Thoracic aorta (tissue), 2 donors: ENCODE measurements around the gene ARSA. TPM values are rescaled to one million over a fixed set of nuclear protein-coding genes. Genes with fewer than 3 reads are reported as not detected.

Experiments used
- ATAC-seq: fragments of 150-250 bp; one replicate; pipeline ENCODE4 v1.8.0; 2017; ENCODE audit warnings: low read depth; ENCODE audit not compliant: insufficient number of reproducible peaks, low FRiP score
- DNase-seq: peaks from one replicate; pipeline ENCODE4 v3.0.0-alpha.2; 2020; ENCODE audit warnings: low spot score
- H3K27ac ChIP-seq, 2 donors: fragments of 200-600 bp; sonication (generic); 1 replicate in 1 of 2; 2 replicates in 1 of 2; pipeline ENCODE4 v1.5.1; 2016; ENCODE audit warnings: mild to moderate bottlenecking in 2 of 2, moderate library complexity in 2 of 2
- H3K27me3 ChIP-seq: fragments of 200-600 bp; sonication (generic); replicated peaks from 2 replicates; pipeline ENCODE4 v1.6.0; 2016; ENCODE audit warnings: mild to moderate bottlenecking; ENCODE audit not compliant: insufficient read depth
- H3K36me3 ChIP-seq: fragments of 200-600 bp; sonication (generic); one replicate; pipeline ENCODE4 v1.5.1; 2016
- H3K4me1 ChIP-seq, 2 donors: fragments of 200-600 bp; sonication (generic); 1 replicate in 1 of 2; 2 replicates in 1 of 2; pipeline versions ENCODE4 v1.5.1 to v1.6.0; 2016; ENCODE audit warnings: low read depth in 2 of 2, mild to moderate bottlenecking in 1 of 2; ENCODE audit not compliant: control insufficient read depth in 1 of 2
- H3K4me3 ChIP-seq: fragments of 200-600 bp; sonication (generic); 2 replicates; pipeline ENCODE4 v1.5.1; 2016; ENCODE audit warnings: mild to moderate bottlenecking
- H3K9me3 ChIP-seq: fragments of 200-600 bp; sonication (generic); 2 replicates; pipeline ENCODE4 v1.5.1; 2016
- total RNA-seq, 2 donors: library from RNA; depleted of rRNA; stranded (reverse); fragments of >200 nt; gene quantifications; one replicate each; pipeline versions ENCODE4 v1.1.0 to v1.2.3, GENCODE V29; 2016
- TF ChIP-seq, protein P1 (sequence below): fragments of 200-600 bp; sonication (generic); IDR thresholded peaks from one replicate; pipeline ENCODE4 v1.5.1; 2019; ENCODE audit warnings: antibody characterized with exemption

The ARSA gene
- total RNA-seq, 2 donors from 2014 or later, result 38.4 to 75.4 TPM

DNA sequence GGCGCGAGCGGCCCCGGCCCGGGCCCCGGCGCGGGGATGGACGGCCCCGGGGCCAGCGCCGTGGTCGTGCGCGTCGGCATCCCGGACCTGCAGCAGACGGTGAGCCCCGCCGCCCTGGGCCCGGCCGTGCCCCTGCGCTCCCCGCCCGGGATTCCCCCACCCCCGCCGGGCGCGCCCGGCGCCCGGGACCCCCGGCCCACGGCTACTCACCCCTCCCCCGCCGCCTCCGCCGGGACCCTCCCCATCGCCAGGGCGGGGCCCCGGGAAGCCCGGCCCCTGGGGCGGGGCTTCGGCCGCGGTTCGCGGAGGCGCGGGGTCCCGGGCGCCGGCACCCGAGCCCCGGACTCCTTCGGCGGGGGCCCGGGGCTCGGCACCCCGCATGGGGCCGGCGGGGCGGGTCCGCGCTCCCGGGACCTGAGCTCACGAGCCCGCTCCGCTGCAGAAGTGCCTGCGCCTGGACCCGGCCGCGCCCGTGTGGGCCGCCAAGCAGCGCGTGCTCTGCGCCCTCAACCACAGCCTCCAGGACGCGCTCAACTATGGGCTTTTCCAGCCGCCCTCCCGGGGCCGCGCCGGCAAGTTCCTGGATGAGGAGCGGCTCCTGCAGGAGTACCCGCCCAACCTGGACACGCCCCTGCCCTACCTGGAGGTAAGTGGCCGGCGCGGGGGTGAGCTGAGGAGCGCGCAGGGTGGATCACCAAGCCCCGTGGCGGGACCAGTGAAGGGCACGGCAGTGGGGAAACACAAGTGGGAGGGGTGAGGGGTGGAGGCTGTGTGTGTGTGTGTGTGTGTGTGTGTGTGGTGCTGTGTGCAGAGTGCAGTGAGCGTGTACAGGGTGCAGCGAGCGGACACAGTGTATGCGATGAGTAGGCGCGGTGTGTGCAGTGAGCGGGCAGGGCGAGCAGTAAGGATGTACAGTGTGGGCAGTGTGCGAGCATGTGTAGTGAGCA, 46.9 kb upstream of the ARSA start:
- peaks cover 5% of the 10 kb centered on the region for H3K27me3 ChIP-seq
- TF ChIP-seq, protein P1, sequence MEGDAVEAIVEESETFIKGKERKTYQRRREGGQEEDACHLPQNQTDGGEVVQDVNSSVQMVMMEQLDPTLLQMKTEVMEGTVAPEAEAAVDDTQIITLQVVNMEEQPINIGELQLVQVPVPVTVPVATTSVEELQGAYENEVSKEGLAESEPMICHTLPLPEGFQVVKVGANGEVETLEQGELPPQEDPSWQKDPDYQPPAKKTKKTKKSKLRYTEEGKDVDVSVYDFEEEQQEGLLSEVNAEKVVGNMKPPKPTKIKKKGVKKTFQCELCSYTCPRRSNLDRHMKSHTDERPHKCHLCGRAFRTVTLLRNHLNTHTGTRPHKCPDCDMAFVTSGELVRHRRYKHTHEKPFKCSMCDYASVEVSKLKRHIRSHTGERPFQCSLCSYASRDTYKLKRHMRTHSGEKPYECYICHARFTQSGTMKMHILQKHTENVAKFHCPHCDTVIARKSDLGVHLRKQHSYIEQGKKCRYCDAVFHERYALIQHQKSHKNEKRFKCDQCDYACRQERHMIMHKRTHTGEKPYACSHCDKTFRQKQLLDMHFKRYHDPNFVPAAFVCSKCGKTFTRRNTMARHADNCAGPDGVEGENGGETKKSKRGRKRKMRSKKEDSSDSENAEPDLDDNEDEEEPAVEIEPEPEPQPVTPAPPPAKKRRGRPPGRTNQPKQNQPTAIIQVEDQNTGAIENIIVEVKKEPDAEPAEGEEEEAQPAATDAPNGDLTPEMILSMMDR, result no peak
- no peak overlapping the region for H3K27ac ChIP-seq
- H3K9me3 ChIP-seq, result no peaks in the 10 kb centered on the region
- DNase-seq (no peak), ATAC-seq (no peak)
- no peaks in the 10 kb centered on the region for H3K36me3 ChIP-seq
- H3K4me3 ChIP-seq, result peak overlapping the region; percentile 62
- H3K4me1 ChIP-seq, result peaks cover 6% of the 10 kb centered on the region in 2 donors

DNA sequence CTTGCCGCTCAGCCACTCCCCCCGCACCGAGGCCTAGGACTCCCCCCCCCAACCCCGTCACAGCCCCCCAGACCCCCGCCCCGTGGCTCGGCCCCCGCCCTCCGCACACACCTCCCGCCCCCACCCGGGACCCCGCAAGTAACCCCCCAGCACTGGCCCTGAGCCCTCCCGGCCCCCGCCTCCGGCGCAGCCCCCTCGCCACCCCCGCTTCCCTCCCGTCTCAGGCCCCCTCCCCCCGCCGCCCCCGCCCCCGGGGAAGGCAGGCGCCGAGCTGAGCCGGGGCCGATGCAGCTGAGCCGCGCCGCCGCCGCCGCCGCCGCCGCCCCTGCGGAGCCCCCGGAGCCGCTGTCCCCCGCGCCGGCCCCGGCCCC, 46.2 kb upstream of the ARSA start:
- DNase-seq (no peak), ATAC-seq (no peak)
- Histone ChIP-seq H3K27me3 (peaks cover 5% of the 10 kb centered on the region), H3K4me3 (peak overlapping the region; percentile 63), H3K9me3 (no peaks in the 10 kb centered on the region), H3K36me3 (no peaks in the 10 kb centered on the region), H3K4me1 (peaks cover 6% of the 10 kb centered on the region in 2 donors), H3K27ac (no peak overlapping the region)
- TF ChIP-seq, protein P1, result no peak

DNA sequence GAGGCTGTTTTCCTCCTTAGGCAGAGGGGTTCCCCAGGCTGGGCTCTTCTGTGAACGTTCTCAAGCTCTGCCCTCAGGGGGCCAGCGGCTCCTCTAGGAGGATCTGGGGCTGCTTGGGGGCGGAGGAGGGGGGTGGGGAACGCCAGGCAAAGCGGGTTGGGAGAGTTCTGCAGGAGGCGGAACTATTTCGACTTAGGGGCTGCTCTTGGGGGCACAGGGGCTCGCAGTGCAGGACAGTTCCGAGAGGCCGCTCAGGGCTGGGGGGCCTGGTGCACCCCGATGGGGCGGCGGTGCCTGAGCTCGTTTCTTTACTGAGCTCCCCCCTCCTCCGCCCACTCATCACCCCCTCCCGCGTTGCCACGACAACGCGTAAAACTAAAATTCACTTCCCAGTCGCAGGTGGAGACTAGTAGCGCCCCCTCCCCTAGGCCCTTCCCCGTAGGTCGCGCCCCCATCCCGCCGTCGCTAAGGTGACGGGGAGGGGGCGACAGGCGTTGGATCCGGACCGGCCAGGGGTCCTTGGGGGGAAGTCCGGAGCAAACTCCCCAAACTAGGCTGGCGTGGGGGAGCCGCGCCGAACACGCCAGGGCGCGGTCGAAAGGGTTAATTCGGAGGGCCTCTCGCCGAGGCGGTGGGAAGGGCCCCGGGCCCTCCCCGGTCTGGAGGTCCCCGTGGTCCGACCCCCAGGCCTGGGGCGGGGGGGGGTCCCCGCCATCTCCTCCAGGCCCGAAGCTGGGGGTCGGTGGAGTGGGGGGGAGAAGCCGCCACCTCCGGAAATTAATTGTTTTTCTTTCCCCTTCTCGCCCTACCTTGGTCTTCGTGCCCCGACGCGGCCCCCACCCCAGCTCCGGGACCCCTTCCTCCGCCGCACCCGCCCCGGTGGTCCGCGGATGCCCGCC, 45.5 kb upstream of the ARSA start:
- TF ChIP-seq, protein P1, result no peak
- ATAC-seq (no peak), DNase-seq (no peak)
- Histone ChIP-seq H3K27ac (no peak overlapping the region), H3K9me3 (no peaks in the 10 kb centered on the region), H3K4me1 (peaks cover 6% of the 10 kb centered on the region in 2 donors), H3K4me3 (peak overlapping the region; percentile 63), H3K36me3 (no peaks in the 10 kb centered on the region), H3K27me3 (peaks cover 5% of the 10 kb centered on the region)

DNA sequence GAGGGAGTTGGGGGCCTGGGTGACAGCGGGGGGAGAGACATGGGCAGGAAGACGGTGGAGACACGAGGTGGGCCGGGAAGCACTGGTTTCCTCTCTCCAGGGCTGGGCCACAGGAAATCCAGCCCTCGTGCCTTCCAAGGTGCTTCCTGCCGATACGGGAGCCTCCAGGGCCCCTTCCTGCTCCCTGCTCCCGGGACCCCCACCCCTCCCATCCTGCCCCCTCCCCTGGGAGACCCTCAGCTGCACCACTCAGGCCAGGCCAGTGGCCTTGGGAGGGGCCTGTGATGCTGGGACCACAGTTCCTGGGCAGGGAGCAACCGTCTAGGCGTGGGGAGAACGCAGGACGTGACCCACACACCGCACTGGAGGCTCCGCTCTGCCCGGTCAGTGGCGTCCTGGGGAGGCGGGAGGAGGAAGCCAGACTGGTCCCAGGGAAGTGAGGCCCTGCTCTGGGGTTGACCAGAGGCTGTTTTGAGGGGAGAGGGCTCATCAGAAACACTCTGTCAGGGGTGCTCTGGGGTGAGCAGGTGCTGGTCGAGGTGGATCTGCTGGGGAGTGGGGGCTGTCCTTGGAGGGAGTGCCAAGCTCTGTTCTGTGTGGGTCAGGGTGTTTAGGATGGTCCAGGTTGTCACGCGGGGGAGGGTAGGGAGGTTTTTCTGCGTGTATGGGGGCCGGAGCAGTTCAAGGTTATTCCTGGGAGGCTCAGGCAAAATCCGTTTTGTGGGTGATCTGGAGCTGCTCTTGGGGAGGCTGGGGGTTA, 44.7 kb upstream of the ARSA start, which contains the start of gene SHANK3:
TSS of gene SHANK3 (plus strand) at position 353 of the 760 bp plus-strand sequence.
- no peak within 1 kb of the TSS for H3K27ac ChIP-seq

More for the DNA sequence above, 44.7 kb upstream of the ARSA start, which contains the start of gene SHANK3:
- Histone ChIP-seq H3K36me3 (no peaks in the 10 kb centered on the region), H3K9me3 (no peaks in the 10 kb centered on the region), H3K4me1 (peaks cover 6% of the 10 kb centered on the region in 2 donors), H3K27me3 (peaks cover 5% of the 10 kb centered on the region), H3K4me3 (peak within 1 kb of the TSS; percentile 63)
- no peak for DNase-seq
- TF ChIP-seq, protein P1, result no peak
- ATAC-seq, result no peak
